Heart right ventricle (tissue), 16 donors: ENCODE results near the gene MED16. TPM values are rescaled to one million over a fixed set of nuclear protein-coding genes. Genes with fewer than 3 reads are reported as not detected.

Source experiments
- ATAC-seq, 8 donors: fragments of 200-7000 bp; cut with Tn5 transposase; one replicate each; pipeline ENCODE4 v1.9.1; 2020; ENCODE audit warnings: mild to moderate bottlenecking in 8 of 8, moderate library complexity in 8 of 8, moderate number of reproducible peaks in 1 of 8
- DNase-seq, 2 donors: peaks; one replicate each; pipeline ENCODE4 v3.0.0-alpha.2; 2020
- H3K27ac ChIP-seq, 10 donors: fragments of 200-600 bp; sonication (generic) in 2 of 10; one replicate each; pipeline versions ENCODE4 v1.5.0 to v1.8.0; 2020 to 2022; ENCODE audit warnings: mild to moderate bottlenecking in 3 of 10
- H3K27me3 ChIP-seq, 7 donors: fragments of 200-600 bp; one replicate each; pipeline ENCODE4 v1.8.0; 2021 to 2022; ENCODE audit warnings: mild to moderate bottlenecking in 2 of 7
- H3K36me3 ChIP-seq, 9 donors: fragments of 200-600 bp; sonication (generic) in 1 of 9; one replicate each; pipeline versions ENCODE4 v1.5.0 to v1.8.0; 2020 to 2022; ENCODE audit warnings: mild to moderate bottlenecking in 2 of 9
- H3K4me1 ChIP-seq, 9 donors: fragments of 200-600 bp; sonication (generic) in 1 of 9; one replicate each; pipeline versions ENCODE4 v1.5.0 to v1.8.0; 2020 to 2022; ENCODE audit warnings: mild to moderate bottlenecking in 4 of 9
- H3K4me3 ChIP-seq, 10 donors: fragments of 200-600 bp; sonication (generic) in 2 of 10; one replicate each; pipeline versions ENCODE4 v1.5.0 to v1.8.0; 2020 to 2022; ENCODE audit warnings: mild to moderate bottlenecking in 7 of 10, moderate library complexity in 2 of 10
- H3K9me3 ChIP-seq, 11 donors: fragments of 200-600 bp in 10 of 11; sonication (generic) in 2 of 11; one replicate each; pipeline versions ENCODE4 v1.5.0 to v1.8.0; 2013 to 2022; ENCODE audit warnings: mild to moderate bottlenecking in 2 of 11, control low read depth in 1 of 11, moderate library complexity in 1 of 11
- WGBS, 2 donors: extraction: QIAGEN DNeasy Blood & Tissue Kit; methylation state at CpG; one replicate each; pipeline ENCODE4 v1.1.7; 2013; ENCODE audit warnings: inconsistent platforms in 1 of 2; 5-methylcytosine and 5-hydroxymethylcytosine counted together
- intact Hi-C, 10 donors: fragments of 100-400 bp; cut with DNase I; formaldehyde crosslinking; loops; one replicate each; pipeline versions ENCODE4 v1.11.1 to v1.14.2; 2022
- polyA plus RNA-seq, 2 donors: library from polyadenylated mRNA; stranded (reverse); fragments of 200-250 nt; gene quantifications; one replicate each; pipeline ENCODE4 v1.2.3, GENCODE V29; 2013
- total RNA-seq, 10 donors: library from RNA; stranded (reverse); fragmentation: NEBNext Ultra II Directional in 3 of 10; extraction: Animal tissue kit (Norgen Biotek cat#: 25700) in 3 of 10; gene quantifications; one replicate each; pipeline versions ENCODE4 v1.2.1 to v1.2.4, GENCODE V29; 2021 to 2023
- TF ChIP-seq, protein P1 (sequence below), 9 donors: fragments of 200-600 bp; sonication (generic) in 2 of 9; IDR thresholded peaks; one replicate each; pipeline versions ENCODE4 v1.5.0 to v1.8.0; 2021 to 2022; ENCODE audit warnings: antibody characterized with exemption in 9 of 9, mild to moderate bottlenecking in 5 of 9, moderate library complexity in 1 of 9
- donor health status: Arrhythmogenic right ventricular cardiomyopathy.
- donor health status: ischemic (EF 13 %, LVEDD 7.1; RV severe dilation, severe dysfunction).
- donor health status: healthy with polysubstance abuse.
- donor health status: DM: no; HTN: yes; CAD: no.
- donor health status: DM: no; HTN: no; CAD: no.
- donor health status: ischemic (EF 25% LVEDD 6.9; RV normal size, moderate dysfunction).
- donor health status: ischemic (EF 25% LVEDD 5.7; RV mildly dilated, moderate dysfunction).
- donor health status: healthy.
- donor health status: DM: yes; HTN: yes; CAD: no.
- donor health status: Ischemic cardiomyopathy.
- donor health status: ischemic (EF 35%, LVEDD 5.7; RV mildly dilated, moderate dysfunction).
- donor health status: nonischemic (EF 11% LVEDD 7.7; RV severe dilation, severe dysfunction).
- donor health status: DM: yes; HTN: yes; CAD: no.
- donor health status: PGD.
- donor health status: ischemic (EF 29% LVEDD 5.4; RV normal size, mild dysfunction).
- donor health status: nonischemic (EF 23%, LVEDD 6.1; RV moderate dilation, normal function).

The MED16 gene
- total and polyA plus RNA-seq, 12 donors, result 17.6 to 42.9 (median 27.7) TPM

- Histone ChIP-seq H3K36me3 (peaks cover 0 to 66% (median 15%) of the 10 kb centered on the region in 9 donors), H3K9me3 (no peaks in the 10 kb centered on the region), H3K27ac (peak overlapping the region in 2 of 10 donors; percentile 54 to 81), H3K4me1 (peaks cover 0 to 40% (median 8%) of the 10 kb centered on the region in 9 donors), H3K4me3 (no peak overlapping the region), H3K27me3 (no peaks in the 10 kb centered on the region)
- TF ChIP-seq, protein P1, sequence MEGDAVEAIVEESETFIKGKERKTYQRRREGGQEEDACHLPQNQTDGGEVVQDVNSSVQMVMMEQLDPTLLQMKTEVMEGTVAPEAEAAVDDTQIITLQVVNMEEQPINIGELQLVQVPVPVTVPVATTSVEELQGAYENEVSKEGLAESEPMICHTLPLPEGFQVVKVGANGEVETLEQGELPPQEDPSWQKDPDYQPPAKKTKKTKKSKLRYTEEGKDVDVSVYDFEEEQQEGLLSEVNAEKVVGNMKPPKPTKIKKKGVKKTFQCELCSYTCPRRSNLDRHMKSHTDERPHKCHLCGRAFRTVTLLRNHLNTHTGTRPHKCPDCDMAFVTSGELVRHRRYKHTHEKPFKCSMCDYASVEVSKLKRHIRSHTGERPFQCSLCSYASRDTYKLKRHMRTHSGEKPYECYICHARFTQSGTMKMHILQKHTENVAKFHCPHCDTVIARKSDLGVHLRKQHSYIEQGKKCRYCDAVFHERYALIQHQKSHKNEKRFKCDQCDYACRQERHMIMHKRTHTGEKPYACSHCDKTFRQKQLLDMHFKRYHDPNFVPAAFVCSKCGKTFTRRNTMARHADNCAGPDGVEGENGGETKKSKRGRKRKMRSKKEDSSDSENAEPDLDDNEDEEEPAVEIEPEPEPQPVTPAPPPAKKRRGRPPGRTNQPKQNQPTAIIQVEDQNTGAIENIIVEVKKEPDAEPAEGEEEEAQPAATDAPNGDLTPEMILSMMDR (IDR thresholded peaks at IDR 0.05), result no peak
- intact Hi-C loops, result loop anchor here in 1 of 10 donors (5.0 kb wide), 1 partner anchor 37 kb away; no protein-coding TSS in a partner anchor
- DNase-seq (no peak), ATAC-seq (no peak)
- 90 to 95% methylated on average over 8 of the region's 8 CpGs for WGBS, 2 donors
Observed at GRCh38 chr19:870314-870713, 22.7 kb downstream of the MED16 start.

DNA sequence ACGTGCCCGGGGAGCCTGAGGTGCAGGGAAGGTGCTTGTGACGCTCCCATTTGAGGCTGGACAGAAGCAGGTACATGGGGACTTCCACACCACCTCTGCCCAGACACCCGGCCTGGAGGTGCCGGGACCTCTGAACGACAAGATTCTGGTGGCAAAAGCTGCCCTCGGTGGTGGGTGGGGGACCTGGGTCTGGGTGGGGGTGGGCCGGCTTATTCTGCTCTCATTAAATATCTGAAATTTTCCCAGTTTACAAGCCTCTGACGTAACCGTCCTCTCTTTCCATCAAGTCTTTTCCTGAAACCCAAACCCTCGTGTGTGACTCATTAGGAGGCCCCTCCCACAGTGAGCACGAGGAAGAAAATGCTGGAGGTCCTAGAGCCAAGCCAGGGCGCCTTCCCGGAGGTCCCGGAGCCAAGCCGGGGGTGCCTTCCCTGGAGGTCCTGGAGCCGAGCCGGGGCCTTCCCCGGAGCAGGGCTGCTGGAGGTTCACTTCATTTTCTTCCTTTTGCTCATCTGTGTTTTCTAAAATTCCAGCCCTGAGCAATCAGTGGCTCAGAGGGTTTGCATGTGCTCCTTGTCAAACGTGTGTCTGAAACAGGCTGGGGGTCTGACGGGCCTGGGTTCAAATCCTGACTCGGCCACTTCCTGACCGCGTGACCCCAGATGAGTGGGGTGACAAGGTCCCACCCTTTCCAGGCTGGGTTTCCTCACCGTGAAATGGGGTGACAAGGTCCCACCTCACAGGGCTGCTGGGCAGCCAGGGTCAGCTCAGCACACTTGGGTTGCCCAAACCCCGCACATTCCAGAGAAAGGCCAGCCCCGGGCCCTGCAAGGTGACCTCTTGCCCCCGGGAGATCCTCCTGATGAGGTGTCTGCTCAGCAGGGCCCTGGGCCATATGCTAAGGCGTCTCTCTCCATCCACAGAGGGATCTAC lies 23.5 kb downstream of the MED16 start:
- ATAC-seq (peak; percentile 11 to 63 (median 46)), DNase-seq (peak; percentile 51 to 67)
- peaks cover 0 to 58% (median 15%) of the 10 kb centered on the region in 9 donors for H3K36me3 ChIP-seq
- H3K27ac ChIP-seq, result peak overlapping the region in 7 of 10 donors; percentile 37 to 81 (median 61)
- H3K4me1 ChIP-seq, result peaks cover 0 to 40% (median 8%) of the 10 kb centered on the region in 9 donors
- 76 to 80% methylated on average over 29 of the region's 29 CpGs for WGBS, 2 donors
- H3K4me3 ChIP-seq, result no peak overlapping the region
- no peaks in the 10 kb centered on the region for H3K9me3 ChIP-seq
- TF ChIP-seq, protein P1 (IDR thresholded peaks at IDR 0.05), result no peak
- intact Hi-C loops, result loop anchor here in 4 of 10 donors (5.0 to 10.0 kb wide), 4 partner anchors 38 to 115 kb away; partner anchors contain the start of gene WDR18 (in 1 of the 4)
- H3K27me3 ChIP-seq, result no peaks in the 10 kb centered on the region

DNA sequence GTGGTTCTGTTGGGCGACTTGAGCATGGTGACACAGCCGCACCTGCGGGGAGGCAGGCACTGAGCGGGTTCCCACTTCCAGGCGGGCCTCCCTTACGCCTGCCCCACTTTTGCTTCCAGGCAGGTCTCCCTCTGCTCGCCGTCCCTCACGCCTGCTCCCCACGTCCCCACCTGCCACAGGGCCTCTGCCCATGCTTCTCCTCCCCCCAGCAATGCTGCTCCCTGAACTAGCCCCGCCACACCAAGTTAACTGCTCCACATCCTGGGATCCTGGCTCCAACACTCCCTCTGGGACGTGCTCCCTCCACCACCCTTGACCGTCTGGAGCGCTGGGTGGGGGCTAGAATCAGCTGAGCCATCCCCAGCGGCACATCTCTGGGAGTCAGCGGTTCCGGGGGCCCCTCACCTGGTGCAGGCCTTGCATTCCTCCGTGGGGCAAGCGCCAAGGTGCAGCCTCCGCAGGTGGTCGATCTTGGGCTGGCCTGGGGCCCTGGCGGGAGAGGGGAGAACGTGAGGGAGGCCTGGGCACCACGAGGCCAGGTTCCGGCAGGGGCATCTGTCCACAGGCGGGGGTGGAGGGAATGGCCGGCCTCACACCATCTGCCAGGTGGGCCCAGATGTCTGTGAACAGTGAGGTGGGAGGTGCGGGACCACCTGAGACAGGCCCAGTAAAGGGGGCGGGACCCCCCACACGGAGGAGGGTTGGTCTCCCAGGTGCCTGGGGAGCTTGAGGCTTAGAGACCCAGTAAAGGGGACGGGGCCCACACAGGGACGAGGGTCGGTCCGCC lies 24.3 kb downstream of the MED16 start:
- WGBS, 2 donors, result 91 to 94% methylated on average over 34 of the region's 34 CpGs
- peaks cover 0 to 4% (median 0%) of the 10 kb centered on the region in 7 donors for H3K27me3 ChIP-seq
- no peaks in the 10 kb centered on the region for H3K9me3 ChIP-seq
- TF ChIP-seq, protein P1 (IDR thresholded peaks at IDR 0.05), result no peak
- no peak overlapping the region for H3K4me3 ChIP-seq
- H3K36me3 ChIP-seq, result peaks cover 0 to 49% (median 13%) of the 10 kb centered on the region in 9 donors
- intact Hi-C loops, result loop anchor here in 3 of 10 donors (10.0 kb wide), 3 partner anchors 94 to 116 kb away; partner anchors contain the start of gene WDR18 (in 1 of the 3)
- DNase-seq, result no peak
- peaks cover 0 to 45% (median 8%) of the 10 kb centered on the region in 9 donors for H3K4me1 ChIP-seq
- H3K27ac ChIP-seq, result peak overlapping the region in 6 of 10 donors; percentile 37 to 81 (median 62)
- ATAC-seq, result peak in 1 of 8 donors; percentile 1
